ENCODE measurements around the gene HMOX1.
A peak's percentile ranks its signal among the peaks of the same experiment; 100 is the strongest.

The HMOX1 gene

DNA sequence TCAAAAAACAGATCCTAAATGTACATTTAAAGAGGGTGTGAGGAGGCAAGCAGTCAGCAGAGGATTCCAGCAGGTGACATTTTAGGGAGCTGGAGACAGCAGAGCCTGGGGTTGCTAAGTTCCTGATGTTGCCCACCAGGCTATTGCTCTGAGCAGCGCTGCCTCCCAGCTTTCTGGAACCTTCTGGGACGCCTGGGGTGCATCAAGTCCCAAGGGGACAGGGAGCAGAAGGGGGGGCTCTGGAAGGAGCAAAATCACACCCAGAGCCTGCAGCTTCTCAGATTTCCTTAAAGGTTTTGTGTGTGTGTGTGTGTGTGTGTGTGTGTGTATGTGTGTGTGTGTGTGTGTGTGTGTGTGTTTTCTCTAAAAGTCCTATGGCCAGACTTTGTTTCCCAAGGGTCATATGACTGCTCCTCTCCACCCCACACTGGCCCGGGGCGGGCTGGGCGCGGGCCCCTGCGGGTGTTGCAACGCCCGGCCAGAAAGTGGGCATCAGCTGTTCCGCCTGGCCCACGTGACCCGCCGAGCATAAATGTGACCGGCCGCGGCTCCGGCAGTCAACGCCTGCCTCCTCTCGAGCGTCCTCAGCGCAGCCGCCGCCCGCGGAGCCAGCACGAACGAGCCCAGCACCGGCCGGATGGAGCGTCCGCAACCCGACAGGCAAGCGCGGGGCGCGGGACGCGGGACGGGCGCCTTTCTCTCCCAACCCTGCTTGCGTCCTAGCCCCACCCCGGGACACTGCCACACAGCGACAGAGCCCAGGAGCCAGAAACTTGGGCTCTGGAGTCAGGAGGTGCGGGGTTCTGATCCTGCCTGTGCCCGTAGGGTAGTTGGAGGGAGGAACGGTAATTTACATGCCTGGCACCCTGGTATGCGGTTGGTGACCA, at the start of gene HMOX1:
TSS of gene HMOX1 (plus strand) at position 560 of the 887 bp plus-strand sequence. CDS start at position 638, 78 bp downstream.
- DNase-seq, result peak; percentile 63

GRCh38 chr22:35332278-35332677, 48.6 kb upstream of the HMOX1 start:
- DNase-seq, result no peak

DNA sequence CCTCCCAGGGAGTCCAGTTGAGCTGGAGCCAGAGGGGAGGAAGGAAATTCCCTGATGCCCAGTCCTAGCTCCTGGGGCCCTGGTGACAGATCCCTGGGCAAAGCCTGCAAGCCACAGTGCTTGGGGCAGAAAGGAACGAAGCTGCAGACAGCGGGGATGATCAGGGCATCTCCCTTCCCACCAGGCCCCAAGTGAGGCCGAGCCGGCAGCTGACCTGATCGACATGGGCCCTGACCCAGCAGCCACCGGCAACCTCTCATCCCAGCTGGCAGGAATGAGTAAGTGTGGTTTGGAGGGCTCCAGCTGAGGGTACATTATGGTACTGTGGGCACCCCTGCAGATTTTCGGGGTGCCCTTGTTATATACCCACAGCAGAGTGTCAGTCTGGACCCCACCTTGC, 47.7 kb upstream of the HMOX1 start:
- no peak for DNase-seq

GRCh38 chr22:35334004-35334403, 46.9 kb upstream of the HMOX1 start:
- no peak for DNase-seq

GRCh38 chr22:35335468-35335867, 45.4 kb upstream of the HMOX1 start:
- DNase-seq, result no peak

DNA sequence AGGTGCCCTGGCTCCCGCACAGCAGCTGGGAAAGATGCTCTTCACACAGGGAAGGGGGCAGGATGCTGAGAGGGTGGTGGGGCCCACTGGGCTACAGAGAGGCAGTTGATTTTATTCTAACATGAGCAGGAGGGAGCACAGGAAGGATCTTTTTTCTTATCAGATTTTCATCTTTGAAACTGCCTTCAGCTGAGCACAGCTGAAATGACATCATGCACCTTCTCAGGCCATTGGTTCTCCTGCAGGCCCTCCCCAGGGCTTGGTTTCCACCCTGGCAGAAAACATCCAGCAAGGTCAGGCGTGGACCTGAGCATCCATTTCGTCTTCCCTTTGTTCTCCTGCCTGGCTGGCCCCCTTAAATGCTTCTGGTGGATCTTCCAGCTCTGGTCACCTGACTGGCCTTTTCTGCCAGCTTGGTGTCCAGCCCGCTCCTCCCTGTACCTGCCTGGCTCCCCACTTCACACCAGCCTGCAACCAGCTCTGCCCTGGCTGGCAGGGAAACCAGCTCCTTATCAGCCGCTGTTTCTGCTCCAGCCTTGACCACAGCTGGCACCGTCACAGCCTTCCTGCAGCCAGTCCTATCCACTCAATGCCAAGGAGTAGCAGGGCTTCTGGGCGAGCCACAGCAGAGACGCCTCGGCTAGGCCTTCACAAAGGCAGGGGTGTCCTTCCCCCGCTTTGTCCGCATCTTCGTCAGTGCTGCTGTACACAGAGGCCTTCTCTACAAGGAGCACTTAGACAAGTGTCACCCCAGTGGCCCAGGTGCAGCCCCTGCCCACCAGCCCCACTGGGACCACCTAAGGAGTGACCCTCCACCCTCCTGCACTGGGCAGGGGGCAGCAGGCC, 44.7 kb upstream of the HMOX1 start:
- no peak for DNase-seq

DNA sequence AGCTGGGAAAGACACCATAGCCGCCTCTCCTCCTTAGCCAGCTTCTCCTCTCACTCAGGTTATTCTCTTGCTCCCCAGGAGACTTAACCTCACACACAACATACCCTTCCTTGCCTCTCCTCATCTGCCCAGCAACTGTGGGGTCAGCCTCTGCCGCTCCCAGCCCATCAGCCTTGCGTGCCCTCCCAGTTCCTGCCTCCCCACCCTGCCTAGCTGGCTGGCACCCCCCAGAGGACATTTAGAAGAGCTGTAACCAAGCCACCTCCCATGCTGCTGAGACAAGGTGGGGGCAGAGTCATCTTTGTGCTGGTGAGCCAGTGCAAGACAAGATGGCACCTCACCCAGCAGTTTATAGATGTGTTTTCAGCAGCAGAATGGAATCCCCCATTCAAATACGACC, 43.0 kb upstream of the HMOX1 start:
- DNase-seq, result no peak

- no peak for DNase-seq
Observed at GRCh38 chr22:35341090-35341874, 39.6 kb upstream of the HMOX1 start.

DNA sequence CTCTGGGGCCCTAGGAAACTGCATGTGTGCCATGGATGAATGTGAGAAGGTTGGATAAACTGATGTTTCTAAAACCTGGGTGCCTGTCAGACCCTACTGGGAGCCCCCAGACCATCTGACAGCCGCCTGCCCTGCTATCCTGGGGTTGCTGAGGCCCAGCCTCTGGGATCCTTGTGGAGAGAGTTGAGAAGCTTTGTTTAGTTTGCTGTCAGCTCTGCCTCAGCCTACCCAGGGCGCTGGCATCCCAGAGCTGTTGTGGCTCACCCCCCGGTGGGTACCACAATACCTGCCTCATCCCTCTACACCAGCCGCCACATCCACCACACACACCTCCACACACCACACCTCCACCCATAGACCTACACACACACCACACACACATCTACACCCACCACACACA, 38.5 kb upstream of the HMOX1 start:
- no peak for DNase-seq

DNA sequence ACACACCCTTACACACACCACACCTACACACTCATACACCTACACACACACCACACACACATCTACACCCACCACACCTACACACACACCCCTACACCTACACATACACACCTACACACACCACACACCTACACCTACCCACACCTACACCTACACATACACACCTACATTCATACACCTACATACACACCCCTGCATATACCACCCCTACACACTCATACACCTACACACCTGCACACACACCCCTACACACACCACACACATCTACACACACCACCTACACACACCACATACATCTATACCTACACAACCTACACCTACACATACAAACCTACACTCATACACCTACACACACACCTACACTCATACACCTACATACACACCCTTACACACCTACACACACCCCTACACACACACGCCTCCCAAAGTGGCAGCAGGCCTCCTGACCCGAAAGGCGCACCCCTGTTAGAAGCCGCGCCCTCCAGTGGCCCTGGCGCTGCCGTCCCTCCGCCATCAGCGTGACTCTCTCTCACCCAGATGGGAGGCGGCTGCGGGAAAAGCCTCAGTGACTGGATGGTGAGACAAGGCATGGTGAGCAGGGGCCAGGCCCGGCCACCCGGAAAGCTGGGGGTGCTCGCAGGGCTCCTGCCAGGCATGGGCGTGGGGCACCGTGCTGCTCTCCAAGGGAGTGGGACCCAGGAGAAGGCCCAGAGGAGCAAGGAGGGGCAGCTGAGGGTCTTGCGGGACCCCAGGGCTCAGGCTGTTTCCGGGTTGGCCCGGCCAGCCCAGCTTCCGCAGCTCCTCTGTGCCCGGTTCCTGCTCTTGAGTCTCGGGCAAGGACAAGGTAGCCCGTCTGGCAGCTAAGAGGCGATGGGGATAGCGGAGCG, 37.0 kb upstream of the HMOX1 start:
- DNase-seq, result no peak

GRCh38 chr22:35344956-35345690, 35.8 kb upstream of the HMOX1 start:
- DNase-seq, result no peak

DNA sequence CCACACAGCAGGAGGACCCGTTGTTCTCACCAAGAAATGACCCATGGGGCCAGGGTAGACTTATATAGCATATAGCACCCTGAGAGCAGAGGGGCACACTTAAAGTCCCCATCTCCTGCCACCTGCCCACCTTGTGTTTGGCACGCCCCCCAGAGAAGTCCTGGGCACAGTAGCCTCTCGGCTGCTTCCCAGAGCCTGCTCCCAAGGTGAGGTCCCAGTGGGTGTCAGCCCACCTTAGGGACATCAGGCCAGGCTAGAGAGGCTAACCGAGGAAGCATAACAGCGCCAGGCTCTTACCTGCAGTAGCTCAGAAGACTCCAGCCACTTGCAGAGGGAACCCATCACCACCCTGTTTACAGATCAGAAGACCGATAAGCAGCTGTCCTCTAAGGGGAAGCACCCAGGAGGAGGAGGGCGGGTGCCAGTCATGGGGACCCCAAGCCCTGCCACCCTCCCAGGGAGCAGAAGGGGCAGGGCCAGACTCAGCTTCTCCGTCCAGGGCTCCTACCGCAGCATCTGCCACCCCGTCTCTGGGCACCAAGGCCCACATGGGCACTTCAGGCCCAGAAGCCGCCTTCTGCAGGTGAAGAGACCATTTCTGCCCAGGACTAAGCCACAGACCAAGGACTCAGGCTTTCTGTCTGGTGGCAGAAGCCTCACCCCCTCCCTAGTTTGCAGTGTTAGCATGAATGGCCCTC, 34.9 kb upstream of the HMOX1 start:
- DNase-seq, result no peak

DNA sequence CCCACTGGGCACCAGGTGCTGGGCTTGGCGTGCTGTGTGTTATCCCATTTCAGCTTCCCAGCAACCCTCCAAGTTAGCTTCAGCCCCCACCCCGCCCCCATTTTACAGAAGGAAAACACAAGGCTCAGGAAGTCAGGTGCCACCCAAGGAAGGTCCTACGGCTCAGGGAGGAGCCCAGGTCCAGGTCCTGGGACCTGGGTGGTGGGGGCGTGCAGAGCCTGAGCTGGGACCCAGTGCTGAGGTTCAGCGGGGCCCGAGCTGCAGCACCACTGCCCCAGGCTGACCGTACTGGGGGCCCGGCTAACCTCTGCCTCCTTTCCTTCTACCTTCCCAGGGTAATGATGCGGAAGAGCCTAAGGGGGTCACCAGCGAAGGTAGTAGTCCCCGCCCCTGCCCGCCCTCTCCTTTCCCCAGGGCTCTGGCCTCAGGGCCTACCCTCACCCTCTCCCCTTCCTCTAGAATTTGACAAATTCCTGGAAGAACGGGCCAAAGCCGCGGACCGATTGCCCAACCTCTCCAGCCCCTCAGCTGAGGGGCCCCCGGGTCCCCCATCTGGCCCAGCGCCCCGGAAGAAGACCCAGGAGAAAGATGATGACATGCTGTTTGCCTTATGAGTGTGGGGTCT, 34.2 kb upstream of the HMOX1 start:
- no peak for DNase-seq

- DNase-seq, result no peak
Observed at GRCh38 chr22:35347462-35347861, 33.4 kb upstream of the HMOX1 start.

- no peak for DNase-seq
Observed at GRCh38 chr22:35348026-35348590, 32.8 kb upstream of the HMOX1 start.

DNA sequence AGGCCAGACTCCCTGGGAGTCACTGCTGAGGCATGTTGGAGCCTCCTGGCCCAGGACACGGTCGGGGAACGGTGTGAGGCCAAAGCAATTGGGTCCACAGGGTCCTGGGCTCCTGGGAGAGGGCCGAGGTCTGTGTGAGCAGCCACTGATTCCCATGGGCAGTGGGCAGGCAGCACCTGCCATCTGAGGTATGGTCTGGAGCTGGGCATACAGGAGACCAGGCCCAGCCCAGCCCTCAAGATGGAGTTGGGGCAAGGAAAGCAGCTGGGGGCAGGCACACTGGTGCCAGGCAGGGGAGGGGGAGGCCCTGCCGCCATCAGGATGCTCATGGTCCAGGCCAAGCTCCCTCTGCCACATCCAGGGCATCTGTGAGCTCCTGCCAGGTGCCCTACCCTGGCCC, 32.2 kb upstream of the HMOX1 start:
- DNase-seq, result no peak

DNA sequence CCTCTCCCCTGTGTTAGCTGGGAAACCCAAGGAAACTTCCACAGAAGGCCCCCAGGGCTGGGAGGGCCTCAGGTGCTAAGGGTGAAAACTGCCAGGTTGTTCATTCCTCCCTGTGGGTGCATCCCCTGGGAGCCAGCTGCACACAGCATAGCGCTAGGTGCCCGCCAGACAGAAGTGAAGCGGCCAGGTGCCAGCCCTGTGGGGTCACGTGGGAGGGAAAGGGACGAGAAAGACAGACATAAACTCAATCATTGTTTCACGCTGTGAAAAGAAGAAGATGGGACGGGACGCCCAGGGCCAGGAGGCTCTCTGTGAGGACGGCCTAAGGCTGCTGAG, 31.6 kb upstream of the HMOX1 start:
- DNase-seq, result no peak

- no peak for DNase-seq
Observed at GRCh38 chr22:35349704-35350538, 31.0 kb upstream of the HMOX1 start.
